Small intestine (tissue), 7 donors: Measurements from ENCODE around the gene ABCB9. TPM values are rescaled to one million over a fixed set of nuclear protein-coding genes. Genes with fewer than 3 reads are reported as not detected.

Experiments
- DNase-seq, 2 donors: peaks; one replicate each; pipeline versions ENCODE4 v3.0.0 to v3.0.0-alpha.2; 2013
- FAIRE-seq: peaks from 2 replicates; lab custom pipeline; 2012; peaks lifted over from hg19 to GRCh38; lab: Jason Lieb, UNC
- H3K27ac ChIP-seq, 3 donors: one replicate each; pipeline ENCODE4 v1.5.1; 2013; ENCODE audit warnings: low read length in 2 of 3, mild to moderate bottlenecking in 2 of 3, control low read depth in 1 of 3, inconsistent platforms in 1 of 3, low read depth in 1 of 3, moderate library complexity in 1 of 3
- H3K27me3 ChIP-seq, 3 donors: one replicate each; pipeline ENCODE4 v1.6.1; 2013; ENCODE audit warnings: low read length in 3 of 3, inconsistent platforms in 1 of 3; ENCODE audit not compliant: control insufficient read depth in 3 of 3, insufficient read depth in 3 of 3
- H3K36me3 ChIP-seq, 3 donors: one replicate each; pipeline ENCODE4 v1.6.1; 2013; ENCODE audit warnings: low read length in 3 of 3, inconsistent platforms in 1 of 3, low read depth in 1 of 3, mild to moderate bottlenecking in 1 of 3, moderate library complexity in 1 of 3; ENCODE audit not compliant: control insufficient read depth in 3 of 3, insufficient read depth in 2 of 3
- H3K4me1 ChIP-seq, 3 donors: one replicate each; pipeline ENCODE4 v1.6.1; 2013; ENCODE audit warnings: low read length in 2 of 3, inconsistent platforms in 1 of 3, low read depth in 1 of 3, mild to moderate bottlenecking in 1 of 3, moderate library complexity in 1 of 3; ENCODE audit not compliant: control insufficient read depth in 3 of 3, insufficient read depth in 2 of 3
- H3K4me3 ChIP-seq, 3 donors: one replicate each; pipeline ENCODE4 v1.5.1; 2013; ENCODE audit warnings: low read length in 3 of 3, control low read depth in 1 of 3, inconsistent platforms in 1 of 3, low read depth in 1 of 3, mild to moderate bottlenecking in 1 of 3, moderate library complexity in 1 of 3
- H3K9me3 ChIP-seq, 2 donors: one replicate each; pipeline ENCODE4 v1.6.1; 2013; ENCODE audit warnings: low read depth in 1 of 2, low read length in 1 of 2; ENCODE audit not compliant: control insufficient read depth in 2 of 2, insufficient read depth in 1 of 2
- WGBS, 3 donors: extraction: QIAGEN DNeasy Blood & Tissue Kit; methylation state at CpG; one replicate each; pipeline ENCODE4 v1.1.7; 2013; 5-methylcytosine and 5-hydroxymethylcytosine counted together
- polyA plus RNA-seq, 4 donors: library from polyadenylated mRNA; stranded (reverse) in 3 of 4; unstranded in 1 of 4; fragments of 200-250 nt in 3 of 4; fragments of 120-200 nt in 1 of 4; gene quantifications; one replicate each; pipeline versions ENCODE4 v1.2.1 to v1.2.3, GENCODE V29; 2013
- donor health status: healthy with polysubstance abuse.
- donor health status: control.
- donor health status: control.
- donor health status: Bipolar disorder and iron deficiency.
- donor health status: healthy.

Gene ABCB9
- polyA plus RNA-seq, 4 donors: 2.5 to 6.6 (median 4.7) TPM

- Histone ChIP-seq H3K4me3 (no peak overlapping the region), H3K4me1 (peaks cover 0 to 17% (median 0%) of the 10 kb centered on the region in 3 donors), H3K36me3 (peaks cover 0 to 73% (median 3%) of the 10 kb centered on the region in 3 donors), H3K27ac (no peak overlapping the region), H3K27me3 (no peaks in the 10 kb centered on the region), H3K9me3 (no peaks in the 10 kb centered on the region)
- WGBS, 3 donors: 81 to 88% (median 86%) methylated on average over 27 of the region's 27 CpGs
- FAIRE-seq (no peak), DNase-seq (no peak)
These were observed 25.5 kb upstream of the ABCB9 start for GRCh38 chr12:122991623-122992275.

GRCh38 chr12:122990961-122991622 is 24.8 kb upstream of the ABCB9 start:
- DNase-seq (no peak), FAIRE-seq (no peak)
- no peak overlapping the region for H3K27ac ChIP-seq
- no peak overlapping the region for H3K4me3 ChIP-seq
- peaks cover 0 to 17% (median 0%) of the 10 kb centered on the region in 3 donors for H3K4me1 ChIP-seq
- H3K9me3 ChIP-seq: no peaks in the 10 kb centered on the region
- peaks cover 0 to 73% (median 6%) of the 10 kb centered on the region in 3 donors for H3K36me3 ChIP-seq
- H3K27me3 ChIP-seq: no peaks in the 10 kb centered on the region
- 86 to 93% (median 92%) methylated on average over 13 of the region's 13 CpGs for WGBS, 3 donors

- 82 to 91% (median 87%) methylated on average over 12 to 13 of the region's 13 CpGs for WGBS, 3 donors
- Histone ChIP-seq H3K27me3 (no peaks in the 10 kb centered on the region), H3K4me3 (no peak overlapping the region), H3K36me3 (peaks cover 0 to 71% (median 6%) of the 10 kb centered on the region in 3 donors), H3K9me3 (no peaks in the 10 kb centered on the region), H3K27ac (no peak overlapping the region), H3K4me1 (peaks cover 0 to 17% (median 0%) of the 10 kb centered on the region in 3 donors)
- DNase-seq: no peak
- FAIRE-seq: no peak
These were observed 24.3 kb upstream of the ABCB9 start for GRCh38 chr12:122990561-122990960.

GRCh38 chr12:122989874-122990419 is 23.7 kb upstream of the ABCB9 start:
- 90 to 94% (median 92%) methylated on average over 20 to 22 of the region's 22 CpGs for WGBS, 3 donors

GRCh38 chr12:122989225-122989839 is 23.1 kb upstream of the ABCB9 start:
- no peak overlapping the region for H3K27ac ChIP-seq
- H3K9me3 ChIP-seq: no peaks in the 10 kb centered on the region
- H3K4me3 ChIP-seq: no peak overlapping the region
- DNase-seq (no peak), FAIRE-seq (no peak)
- peaks cover 0 to 26% (median 0%) of the 10 kb centered on the region in 3 donors for H3K4me1 ChIP-seq
- 84 to 91% (median 90%) methylated on average over 8 to 10 of the region's 10 CpGs for WGBS, 3 donors
- no peaks in the 10 kb centered on the region for H3K27me3 ChIP-seq
- peaks cover 0 to 71% (median 6%) of the 10 kb centered on the region in 3 donors for H3K36me3 ChIP-seq

More at GRCh38 chr12:122989874-122990419, 23.7 kb upstream of the ABCB9 start:
- no peak for FAIRE-seq
- Histone ChIP-seq H3K27ac (no peak overlapping the region), H3K36me3 (peaks cover 0 to 72% (median 6%) of the 10 kb centered on the region in 3 donors), H3K4me3 (no peak overlapping the region), H3K27me3 (no peaks in the 10 kb centered on the region), H3K9me3 (no peaks in the 10 kb centered on the region), H3K4me1 (peaks cover 0 to 21% (median 0%) of the 10 kb centered on the region in 3 donors)
- no peak for DNase-seq

GRCh38 chr12:122988612-122989212 is 22.4 kb upstream of the ABCB9 start:
- Histone ChIP-seq H3K27ac (no peak overlapping the region), H3K27me3 (no peaks in the 10 kb centered on the region), H3K36me3 (peaks cover 0 to 76% (median 8%) of the 10 kb centered on the region in 3 donors), H3K9me3 (no peaks in the 10 kb centered on the region), H3K4me1 (peaks cover 0 to 29% (median 0%) of the 10 kb centered on the region in 3 donors), H3K4me3 (no peak overlapping the region)
- DNase-seq (no peak), FAIRE-seq (no peak)
- WGBS, 3 donors: 90 to 96% (median 93%) methylated on average over 19 to 21 of the region's 21 CpGs

GRCh38 chr12:122988036-122988435 is 21.8 kb upstream of the ABCB9 start:
- 91 to 94% (median 91%) methylated on average over 13 of the region's 13 CpGs for WGBS, 3 donors
- Histone ChIP-seq H3K27ac (no peak overlapping the region), H3K4me3 (no peak overlapping the region), H3K36me3 (peaks cover 0 to 81% (median 8%) of the 10 kb centered on the region in 3 donors), H3K9me3 (no peaks in the 10 kb centered on the region), H3K27me3 (no peaks in the 10 kb centered on the region), H3K4me1 (peaks cover 0 to 31% (median 0%) of the 10 kb centered on the region in 3 donors)
- FAIRE-seq: no peak
- DNase-seq: no peak
